HG02885 (cell line): ENCODE results near the gene CDC14A.
A peak's percentile ranks its signal among the peaks of the same experiment; 100 is the strongest.
"Not testable (repeated sequence)": the region's sequence is repeated elsewhere in the genome, so short reads cannot be mapped to it uniquely, and the experiment has no call there.

Source experiments
- ATAC-seq: cut with Tn5 transposase; IDR thresholded peaks from one replicate; pipeline ENCODE4 v1.9.1; 2021; ENCODE audit warnings: mild to moderate bottlenecking; ENCODE audit not compliant: unreplicated experiment, poor library complexity

CDC14A gene, protein sequence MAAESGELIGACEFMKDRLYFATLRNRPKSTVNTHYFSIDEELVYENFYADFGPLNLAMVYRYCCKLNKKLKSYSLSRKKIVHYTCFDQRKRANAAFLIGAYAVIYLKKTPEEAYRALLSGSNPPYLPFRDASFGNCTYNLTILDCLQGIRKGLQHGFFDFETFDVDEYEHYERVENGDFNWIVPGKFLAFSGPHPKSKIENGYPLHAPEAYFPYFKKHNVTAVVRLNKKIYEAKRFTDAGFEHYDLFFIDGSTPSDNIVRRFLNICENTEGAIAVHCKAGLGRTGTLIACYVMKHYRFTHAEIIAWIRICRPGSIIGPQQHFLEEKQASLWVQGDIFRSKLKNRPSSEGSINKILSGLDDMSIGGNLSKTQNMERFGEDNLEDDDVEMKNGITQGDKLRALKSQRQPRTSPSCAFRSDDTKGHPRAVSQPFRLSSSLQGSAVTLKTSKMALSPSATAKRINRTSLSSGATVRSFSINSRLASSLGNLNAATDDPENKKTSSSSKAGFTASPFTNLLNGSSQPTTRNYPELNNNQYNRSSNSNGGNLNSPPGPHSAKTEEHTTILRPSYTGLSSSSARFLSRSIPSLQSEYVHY

DNA sequence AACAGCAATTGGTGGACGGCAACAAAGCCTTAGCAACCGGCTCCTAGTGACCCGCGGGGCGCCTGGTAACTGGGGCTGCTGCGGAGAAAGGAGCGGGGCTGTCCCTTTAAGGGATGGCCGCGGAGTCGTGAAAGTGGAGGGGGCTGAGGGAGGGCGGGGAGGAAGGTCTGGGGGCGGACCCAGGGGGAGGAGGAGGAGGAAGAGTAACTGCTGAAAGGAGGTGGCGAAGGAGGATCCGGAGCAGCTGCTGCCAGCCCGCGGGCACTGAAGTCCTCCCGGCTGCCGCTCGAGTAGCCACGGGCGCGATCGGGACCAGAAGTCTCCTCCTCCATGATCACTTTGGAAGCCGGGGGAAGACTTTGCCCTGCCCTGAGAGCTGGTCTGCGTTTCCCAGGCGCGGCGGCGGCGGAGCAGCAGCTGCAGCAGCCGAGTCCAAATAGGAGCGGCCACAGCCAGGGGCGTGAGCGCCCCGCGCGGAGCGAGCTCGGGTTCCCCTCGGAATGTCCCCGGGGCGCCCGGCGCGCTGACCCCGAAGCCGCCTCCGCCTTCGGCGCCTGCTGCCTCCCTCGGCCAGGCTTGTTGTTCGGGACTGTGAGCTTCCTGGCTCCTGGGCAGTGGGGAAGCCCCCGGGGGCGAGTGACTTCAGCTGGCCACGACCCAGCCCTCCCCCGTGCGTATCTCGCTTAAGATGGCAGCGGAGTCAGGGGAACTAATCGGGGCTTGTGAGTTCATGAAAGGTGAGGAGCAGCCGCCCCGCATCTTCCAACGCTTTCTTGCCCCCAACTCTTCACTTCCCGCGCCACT, at the start of gene CDC14A:
CDC14A (plus strand) TSS at position 240 of the 804 bp plus-strand sequence; CDS start at position 689, 449 bp downstream.
- peak; percentile 66 for ATAC-seq

DNA sequence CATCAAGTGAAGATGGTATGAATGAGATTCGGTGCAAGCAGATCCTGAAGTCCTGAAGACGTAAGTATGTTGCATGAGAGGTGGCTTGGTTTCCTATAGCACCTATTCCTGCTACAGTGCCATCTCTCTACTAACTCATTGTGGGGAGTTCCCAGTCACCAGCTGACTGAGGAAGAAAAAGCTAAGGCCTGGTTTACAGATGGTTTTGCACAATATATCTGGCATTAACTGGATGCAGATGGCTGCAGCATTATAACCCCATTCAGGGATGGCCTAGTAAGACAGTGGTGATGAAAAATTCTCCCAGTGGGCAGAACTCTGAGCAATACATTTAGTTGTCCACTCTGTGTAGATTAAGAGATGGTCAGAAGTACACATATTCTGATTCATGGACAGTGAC, 49.6 kb upstream of the CDC14A start:
- ATAC-seq: no peak

DNA sequence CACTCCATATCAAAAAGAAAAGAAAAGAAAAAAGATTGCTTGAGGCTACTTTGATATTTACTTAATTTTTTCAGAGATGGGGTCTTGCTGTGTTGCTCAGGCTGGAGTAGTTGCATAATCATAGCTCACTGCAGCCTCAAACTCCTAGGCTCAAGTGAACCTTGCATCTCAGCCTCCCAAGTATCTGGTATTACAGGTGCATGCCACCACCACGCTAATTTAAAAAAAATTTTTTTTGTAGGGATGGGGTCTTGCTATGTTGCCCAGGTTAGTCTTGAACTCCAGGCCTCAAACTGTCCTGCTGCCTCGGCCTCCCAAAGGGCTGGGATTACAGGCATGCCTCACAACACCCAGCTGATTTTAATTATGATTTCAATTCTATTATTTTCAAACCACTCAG, 48.1 kb upstream of the CDC14A start:
- ATAC-seq: no peak

DNA sequence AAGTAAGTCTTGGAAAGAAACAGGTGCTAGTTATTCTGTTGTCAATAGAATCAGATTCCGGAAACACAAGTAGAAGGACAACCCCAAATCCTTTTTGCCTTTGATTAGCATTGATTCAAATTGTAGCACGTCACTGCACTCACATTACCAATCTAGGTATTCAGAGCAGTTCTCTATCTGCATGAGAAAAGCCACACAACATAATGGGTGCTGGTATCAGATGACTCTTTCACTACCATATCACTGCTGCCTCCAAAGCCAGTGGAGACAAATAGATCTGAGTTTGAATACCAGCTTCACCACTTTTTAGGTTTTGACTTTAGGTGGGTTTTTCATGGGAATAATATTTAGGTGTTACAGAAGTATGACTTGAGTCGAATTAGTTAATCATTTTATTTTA, 47.4 kb upstream of the CDC14A start:
- ATAC-seq: no peak

DNA sequence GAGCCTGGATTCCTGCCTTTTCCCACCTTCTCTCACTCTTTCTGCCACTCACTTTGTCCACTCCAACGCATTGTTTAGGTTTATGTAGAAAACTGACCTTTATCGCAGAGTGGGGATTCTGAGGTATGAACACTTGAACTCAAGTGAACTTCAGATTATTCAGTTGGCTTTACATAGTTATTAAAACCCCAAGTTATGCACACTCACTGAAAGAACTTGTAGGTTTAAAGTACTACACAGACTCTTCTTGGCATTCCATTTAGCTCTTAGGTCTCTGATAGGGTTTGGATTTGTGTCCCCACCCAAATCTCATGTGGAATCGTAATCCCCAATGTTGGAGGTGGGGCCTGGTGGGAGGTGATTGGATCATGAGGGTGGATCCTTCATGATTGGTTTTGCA, 46.4 kb upstream of the CDC14A start:
- ATAC-seq: no peak

DNA sequence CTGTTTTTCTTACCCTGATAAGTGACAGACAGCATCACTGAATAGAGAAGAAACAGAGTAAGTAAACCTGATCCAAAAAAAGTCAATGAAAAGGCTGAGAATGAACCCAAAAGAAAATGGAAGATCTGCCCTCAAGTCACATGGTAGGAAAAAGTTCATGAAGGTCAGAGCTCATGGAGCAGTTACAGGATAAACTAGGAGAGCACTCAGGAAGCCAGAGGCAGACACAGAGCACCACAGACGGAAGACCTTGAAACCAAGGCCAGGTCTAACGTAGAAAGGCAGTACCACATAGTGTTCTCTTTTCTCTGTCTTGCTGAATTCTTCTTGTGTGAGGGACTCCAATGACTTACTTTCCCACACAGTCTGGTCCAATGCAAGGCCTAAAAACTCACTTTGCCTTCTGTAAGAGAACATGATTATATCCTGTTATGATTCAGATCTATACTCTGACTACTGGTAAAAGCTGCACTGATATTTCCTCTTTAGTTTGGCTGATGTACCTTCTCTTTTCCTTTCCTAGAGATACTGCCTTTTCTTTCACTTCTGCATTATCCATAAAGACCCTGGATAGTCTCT, 45.5 kb upstream of the CDC14A start:
- ATAC-seq: no peak

DNA sequence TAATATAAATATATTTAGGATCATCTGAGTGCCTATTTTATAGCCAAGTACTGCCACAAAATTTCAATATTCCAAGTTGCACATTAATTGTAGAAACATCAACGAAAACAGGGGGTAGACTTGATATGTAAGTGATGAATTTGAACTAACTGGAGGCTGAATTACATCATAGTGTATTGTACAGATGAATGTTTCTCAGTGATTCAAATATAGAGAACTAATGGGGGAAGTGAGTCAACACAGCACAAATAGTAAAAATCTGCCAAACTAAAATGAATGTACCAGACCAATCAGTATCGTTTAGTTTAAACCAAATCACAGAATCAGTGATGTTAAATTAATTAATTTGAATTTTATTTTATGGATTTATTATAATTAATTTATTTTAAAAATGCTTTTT, 43.5 kb upstream of the CDC14A start:
- peak; percentile 59 for ATAC-seq

DNA sequence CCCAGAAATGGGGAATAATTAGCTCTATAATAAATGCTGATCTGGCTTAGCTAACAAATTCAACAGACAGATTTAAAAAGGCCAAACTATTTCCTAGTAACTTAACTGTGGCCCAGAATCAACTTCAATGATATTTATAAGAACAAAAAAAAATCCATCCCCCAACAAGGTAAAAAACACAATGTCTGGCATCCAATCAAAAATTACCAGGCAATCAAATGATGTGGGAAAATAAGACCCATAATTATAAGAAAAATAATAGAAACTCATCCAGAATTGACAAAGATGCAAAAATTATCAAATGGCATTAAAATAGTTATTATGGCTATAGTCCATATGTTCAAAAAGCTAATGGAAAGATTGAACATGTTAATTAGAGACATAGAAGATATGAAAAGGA, 42.4 kb upstream of the CDC14A start:
- no peak for ATAC-seq

DNA sequence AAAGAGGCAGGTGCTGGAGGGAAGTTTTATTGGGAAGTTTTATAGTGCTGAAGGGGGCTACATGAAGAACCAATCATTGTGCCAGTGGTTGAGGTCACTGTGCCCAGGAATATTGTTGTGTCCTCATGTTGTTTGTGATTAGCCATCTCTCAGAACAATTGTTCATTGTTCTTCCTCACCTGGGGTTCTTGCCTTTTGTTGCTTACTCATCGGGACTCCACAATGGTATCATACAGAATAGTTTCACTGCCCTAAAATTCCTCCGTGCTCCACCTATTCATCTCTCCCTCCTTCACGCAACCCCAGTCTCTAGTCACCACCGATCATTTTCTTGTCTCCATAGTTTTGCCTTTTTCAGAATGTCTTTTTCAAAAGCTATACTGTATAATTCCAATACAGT, 38.9 kb upstream of the CDC14A start:
- ATAC-seq: no peak

DNA sequence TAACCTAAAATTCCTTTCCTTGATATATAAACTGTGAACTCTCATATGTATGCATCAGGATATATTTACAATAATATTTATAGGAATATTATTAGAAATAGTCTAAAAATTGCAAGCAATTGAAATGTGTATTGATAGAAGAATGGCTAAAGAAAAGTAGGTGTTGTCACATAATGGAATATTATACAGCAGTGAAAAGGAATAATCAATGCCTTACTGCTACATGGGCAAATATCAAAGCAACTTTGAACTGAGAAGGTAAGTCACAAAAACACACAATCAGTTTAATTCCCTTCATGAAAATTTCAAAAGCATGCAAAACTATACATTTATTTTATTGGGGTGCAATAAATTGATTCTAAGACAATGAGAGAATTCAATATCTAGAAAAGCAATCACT, 35.7 kb upstream of the CDC14A start:
- ATAC-seq: no peak

DNA sequence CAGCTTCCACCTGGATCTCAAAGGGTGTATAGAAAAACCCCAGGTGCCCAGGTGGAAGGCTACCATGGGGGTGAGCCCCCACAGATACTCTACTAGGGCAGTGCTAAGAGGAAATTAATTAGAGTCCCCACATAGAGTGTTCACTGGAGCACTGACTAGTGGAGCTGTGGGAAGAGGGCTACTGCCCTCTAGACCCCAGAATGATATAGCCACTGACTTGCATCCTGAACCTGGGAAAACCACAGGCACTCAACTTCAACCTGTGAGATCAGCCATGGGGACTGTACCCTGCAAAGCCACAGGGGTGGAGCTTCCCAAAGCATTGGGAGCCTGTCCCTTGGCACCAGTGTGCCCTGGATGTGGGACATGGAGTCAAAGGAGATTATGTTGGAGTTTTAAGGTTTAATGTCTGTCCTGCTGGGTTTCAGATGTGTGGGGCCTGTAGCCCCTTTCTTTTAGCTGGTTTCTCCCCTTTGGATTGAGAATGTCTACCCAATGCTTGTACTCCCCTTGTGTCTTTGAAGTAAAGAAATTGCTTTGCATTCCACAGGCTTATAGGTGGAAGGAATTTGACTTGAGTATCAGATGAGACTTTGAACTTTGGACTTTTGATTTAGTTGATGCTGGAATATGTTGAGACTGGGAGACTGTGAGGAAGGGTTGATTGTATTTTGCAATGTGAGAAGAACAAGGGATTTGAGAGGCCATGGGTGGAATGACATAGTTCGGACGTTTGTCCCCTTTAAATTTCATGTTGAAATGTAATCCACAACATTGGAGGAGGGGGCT, 31.8 kb upstream of the CDC14A start:
- ATAC-seq: no peak

DNA sequence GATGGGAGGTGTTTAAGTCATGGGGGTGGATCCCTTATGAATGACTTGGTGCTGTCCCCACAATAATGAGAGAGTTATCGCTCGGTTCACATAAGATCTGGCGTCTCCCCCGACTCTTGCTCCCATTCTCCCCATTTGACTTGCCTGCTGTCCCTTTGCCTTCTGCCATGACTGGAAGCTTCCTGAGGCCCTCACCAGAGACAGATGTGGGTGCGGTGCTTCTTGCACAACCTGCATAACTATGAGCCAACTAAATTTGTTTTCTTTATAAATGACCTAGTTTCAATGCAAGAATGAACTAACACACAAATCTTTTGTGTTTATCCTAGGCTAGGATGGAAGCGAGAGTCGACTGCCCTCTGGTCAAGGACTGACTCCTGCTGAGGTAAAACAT, 31.2 kb upstream of the CDC14A start:
- ATAC-seq: no peak

DNA sequence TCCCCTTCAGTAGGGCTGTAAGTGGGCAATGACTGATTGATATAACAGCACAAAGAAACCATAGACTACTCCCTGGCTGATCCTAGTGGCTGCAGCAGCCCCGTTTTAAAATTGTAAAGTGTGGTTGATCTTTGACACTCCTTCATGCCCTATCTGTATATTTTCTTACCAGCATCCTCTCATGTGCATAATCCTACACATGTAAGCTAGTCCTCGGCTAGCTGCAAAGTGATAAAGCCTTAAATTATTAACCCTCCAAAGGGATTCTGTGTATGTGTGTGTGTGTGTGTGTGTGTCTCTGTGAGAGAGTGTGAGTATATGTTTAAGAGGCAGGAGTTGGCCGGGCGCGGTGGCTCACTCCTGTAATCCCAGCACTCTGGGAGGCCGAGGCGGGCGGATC, 30.8 kb upstream of the CDC14A start:
- ATAC-seq: no peak

DNA sequence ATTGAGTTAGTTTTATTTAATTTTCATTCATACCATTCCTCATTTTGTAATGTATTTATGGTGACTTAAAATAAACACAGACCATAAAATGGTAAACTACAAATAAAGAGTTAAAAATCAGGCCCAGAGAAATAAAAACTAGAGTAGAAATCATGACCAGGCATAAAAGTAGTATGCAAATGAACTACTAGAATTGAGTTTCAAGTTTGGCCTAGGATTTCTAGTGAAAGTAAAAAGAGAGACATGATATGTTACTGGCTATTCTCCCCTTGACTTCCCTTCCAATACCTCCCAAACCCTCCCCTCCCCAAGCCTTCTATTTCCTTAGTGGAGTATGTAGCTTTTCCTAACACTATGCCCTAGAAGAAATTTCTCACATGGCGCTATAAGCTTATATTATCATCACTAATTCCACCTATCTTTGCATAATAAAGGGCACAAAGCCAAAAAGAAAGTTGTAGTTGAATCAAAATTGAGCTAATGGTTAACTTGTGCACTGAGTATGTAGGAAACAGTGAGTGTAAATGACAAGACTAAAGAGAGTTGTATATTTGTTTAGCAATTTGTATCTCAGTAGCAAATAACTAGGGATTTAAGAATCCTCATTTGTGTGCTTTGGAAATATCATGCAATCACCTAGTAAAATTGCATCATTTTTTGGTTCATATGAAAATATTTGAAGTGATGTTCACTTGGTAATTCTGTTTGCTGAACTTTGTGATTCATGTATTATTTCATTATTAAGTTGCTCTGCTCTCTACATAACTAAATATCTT, 29.7 kb upstream of the CDC14A start:
- no peak for ATAC-seq

DNA sequence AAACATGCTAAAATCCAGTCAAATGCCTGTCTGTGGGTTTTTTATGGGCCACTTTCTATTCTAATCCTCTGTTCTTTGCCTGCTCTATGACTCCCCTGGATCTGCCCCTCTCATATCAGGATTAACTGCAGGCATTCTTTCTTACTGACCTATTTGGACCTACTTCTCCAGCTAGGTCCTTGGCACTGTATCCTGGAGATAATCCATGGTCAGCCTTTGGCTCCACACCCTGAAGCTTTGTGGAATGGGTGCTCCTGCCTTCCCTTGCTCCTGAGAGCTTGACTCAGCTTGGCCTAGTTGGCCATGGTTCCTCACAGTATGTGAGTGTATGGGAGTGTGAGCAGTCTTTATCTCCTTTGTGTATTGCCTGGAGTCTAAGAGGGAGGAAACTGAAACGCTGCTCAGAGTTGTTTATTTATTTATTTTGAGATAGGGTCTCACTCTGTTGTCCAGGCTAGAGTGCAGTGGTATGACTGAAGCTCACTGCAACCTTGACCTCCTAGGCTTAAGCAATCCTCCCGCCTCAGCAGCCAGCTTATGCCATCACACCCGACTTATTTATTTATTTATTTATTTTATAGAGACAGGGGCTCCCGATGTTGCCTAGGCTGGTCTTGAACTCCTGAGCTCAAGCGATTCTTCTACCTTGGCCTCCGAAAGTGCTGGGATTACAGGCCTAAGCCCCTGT, 28.7 kb upstream of the CDC14A start:
- no peak for ATAC-seq

DNA sequence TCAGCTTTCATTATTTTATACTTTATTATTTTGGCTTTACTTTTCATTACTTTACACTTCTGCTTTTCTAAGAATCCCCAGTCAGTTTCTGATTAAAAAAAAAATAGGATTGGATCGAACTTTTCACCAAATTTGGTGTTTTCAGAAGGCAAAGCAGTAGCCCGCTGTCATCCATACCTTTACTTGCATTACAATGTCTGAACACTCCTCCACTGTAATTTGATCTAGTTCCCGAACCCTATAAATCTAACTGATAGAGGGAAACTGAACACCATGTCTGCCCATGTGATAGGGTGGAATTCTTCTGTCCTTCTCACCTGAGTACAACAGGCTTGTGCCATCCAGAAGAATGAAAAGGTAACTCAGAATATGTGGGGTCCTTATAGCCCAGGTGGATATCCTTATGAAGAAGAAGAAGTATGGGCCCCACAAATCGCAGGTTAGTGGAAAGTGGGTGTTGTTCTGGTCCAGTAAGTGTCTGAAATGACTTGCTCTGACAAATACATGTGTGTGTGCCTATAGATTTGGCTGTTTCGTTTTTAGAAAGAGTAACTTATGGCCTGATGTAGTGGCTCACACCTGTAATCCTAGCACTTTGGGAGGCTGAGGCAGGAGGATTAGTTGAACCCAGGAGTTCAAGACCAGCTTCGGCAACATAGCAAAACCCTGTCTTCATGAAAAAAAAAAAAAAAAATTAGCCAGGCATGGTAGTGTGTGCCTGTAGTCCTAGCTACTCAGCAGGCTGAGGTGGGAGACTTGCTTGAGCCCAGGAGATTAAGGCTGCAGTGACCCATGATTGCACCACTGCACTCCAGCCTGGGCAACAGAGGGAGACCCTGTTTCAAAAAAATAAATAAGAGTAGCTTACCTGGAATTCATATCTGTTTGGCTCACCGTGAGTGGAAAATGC, 26.6 kb upstream of the CDC14A start:
- ATAC-seq: no peak

DNA sequence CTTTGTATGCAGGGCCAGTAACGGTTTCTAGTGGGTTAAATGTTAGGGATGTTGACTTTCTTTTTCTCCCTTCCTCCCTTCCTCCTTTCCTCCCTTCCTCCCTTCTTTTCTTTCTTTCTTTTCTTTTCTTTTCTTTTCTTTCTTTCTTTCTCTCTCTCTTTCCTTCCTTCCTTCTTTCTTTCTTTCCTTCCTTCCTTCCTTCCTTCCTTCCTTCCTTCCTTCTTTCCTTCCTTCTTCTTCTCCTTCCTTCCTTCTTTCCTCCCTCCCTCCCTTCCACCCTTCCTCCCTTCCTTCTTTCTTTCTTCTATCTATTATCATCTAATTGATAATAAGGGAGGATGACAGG, 26.0 kb upstream of the CDC14A start:
- ATAC-seq: not testable (repeated sequence)

DNA sequence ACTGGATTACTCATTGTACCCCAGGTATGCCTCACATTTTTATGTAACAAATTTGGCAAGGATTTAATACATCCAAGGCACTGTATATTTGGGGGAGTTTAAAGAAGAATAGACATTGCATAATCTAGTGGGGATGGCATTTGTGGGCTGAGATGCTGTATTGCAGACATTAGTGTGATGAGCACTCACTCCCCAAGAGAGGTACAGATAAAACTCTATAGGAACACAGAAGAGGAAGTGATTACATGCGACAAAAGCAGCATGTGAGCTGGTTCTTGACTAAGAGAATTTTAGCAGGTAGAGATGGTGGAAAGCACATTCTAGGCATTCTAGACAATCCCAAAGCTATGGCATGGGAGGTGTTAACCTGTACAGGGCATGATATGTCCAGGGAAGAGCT, 24.2 kb upstream of the CDC14A start:
- no peak for ATAC-seq
